Tibial artery (tissue), 4 donors: Measurements from ENCODE around the gene TSPAN15.

Source experiments
- DNase-seq, 2 donors: peaks; one replicate each; pipeline ENCODE4 v3.0.0-alpha.2; 2019
- H3K27ac ChIP-seq, 2 donors: fragments of 200-600 bp; sonication (generic) in 1 of 2; 1 replicate in 1 of 2; 2 replicates in 1 of 2; pipeline ENCODE4 v1.5.1; 2018 to 2019; ENCODE audit warnings: mild to moderate bottlenecking in 1 of 2
- H3K27me3 ChIP-seq, 2 donors: fragments of 200-600 bp; sonication (generic) in 1 of 2; one replicate each; pipeline versions ENCODE4 v1.5.1 to v1.6.0; 2016 to 2019
- H3K36me3 ChIP-seq, 3 donors: fragments of 200-600 bp; sonication (generic) in 2 of 3; one replicate each; pipeline ENCODE4 v1.5.1; 2016 to 2019; ENCODE audit warnings: mild to moderate bottlenecking in 2 of 3
- H3K4me1 ChIP-seq, 4 donors: fragments of 200-600 bp; sonication (generic) in 2 of 4; 1 replicate in 3 of 4; 2 replicates in 1 of 4; pipeline ENCODE4 v1.5.1; 2016 to 2019
- H3K4me3 ChIP-seq, 2 donors: fragments of 200-600 bp; sonication (generic) in 1 of 2; 1 replicate in 1 of 2; 2 replicates in 1 of 2; pipeline ENCODE4 v1.5.1; 2018 to 2019; ENCODE audit warnings: mild to moderate bottlenecking in 2 of 2
- H3K9me3 ChIP-seq, 3 donors: fragments of 200-600 bp; sonication (generic) in 1 of 3; one replicate each; pipeline ENCODE4 v1.5.1; 2016 to 2019
- intact Hi-C: fragments of 100-400 bp; cut with DNase I; formaldehyde crosslinking; loops from one replicate; pipeline ENCODE4 v1.15.0; 2023; ENCODE audit warnings: low total_unique reads
- TF ChIP-seq, protein P1 (sequence below), 2 experiments: fragments of 200-600 bp in 1 of 2; fragments of 450-650 bp in 1 of 2; IDR thresholded peaks; one replicate each; pipeline ENCODE4 v1.5.1; 2017 to 2019; ENCODE audit warnings: antibody characterized with exemption in 2 of 2, mild to moderate bottlenecking in 1 of 2, moderate library complexity in 1 of 2

The TSPAN15 gene

GRCh38 chr10:69451209-69451783, at the start of gene TSPAN15:
TSS of gene TSPAN15 (plus strand) at chr10:69451465. CDS start at chr10:69451595, 130 bp downstream.
- intact Hi-C loops: loop anchor here (5.0 kb wide), 1 partner anchor 46 kb away; no protein-coding TSS in a partner anchor
- DNase-seq: peak; percentile 81 to 94
- H3K27ac ChIP-seq: peak within 1 kb of the TSS; percentile 67 to 70
- no peaks in the 10 kb centered on the region for H3K9me3 ChIP-seq
- H3K36me3 ChIP-seq: no peaks in the 10 kb centered on the region
- H3K27me3 ChIP-seq: no peaks in the 10 kb centered on the region
- TF ChIP-seq, protein P1, sequence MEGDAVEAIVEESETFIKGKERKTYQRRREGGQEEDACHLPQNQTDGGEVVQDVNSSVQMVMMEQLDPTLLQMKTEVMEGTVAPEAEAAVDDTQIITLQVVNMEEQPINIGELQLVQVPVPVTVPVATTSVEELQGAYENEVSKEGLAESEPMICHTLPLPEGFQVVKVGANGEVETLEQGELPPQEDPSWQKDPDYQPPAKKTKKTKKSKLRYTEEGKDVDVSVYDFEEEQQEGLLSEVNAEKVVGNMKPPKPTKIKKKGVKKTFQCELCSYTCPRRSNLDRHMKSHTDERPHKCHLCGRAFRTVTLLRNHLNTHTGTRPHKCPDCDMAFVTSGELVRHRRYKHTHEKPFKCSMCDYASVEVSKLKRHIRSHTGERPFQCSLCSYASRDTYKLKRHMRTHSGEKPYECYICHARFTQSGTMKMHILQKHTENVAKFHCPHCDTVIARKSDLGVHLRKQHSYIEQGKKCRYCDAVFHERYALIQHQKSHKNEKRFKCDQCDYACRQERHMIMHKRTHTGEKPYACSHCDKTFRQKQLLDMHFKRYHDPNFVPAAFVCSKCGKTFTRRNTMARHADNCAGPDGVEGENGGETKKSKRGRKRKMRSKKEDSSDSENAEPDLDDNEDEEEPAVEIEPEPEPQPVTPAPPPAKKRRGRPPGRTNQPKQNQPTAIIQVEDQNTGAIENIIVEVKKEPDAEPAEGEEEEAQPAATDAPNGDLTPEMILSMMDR (IDR thresholded peaks at IDR 0.05): peak in 1 of 2 experiments; percentile 6
- peak within 1 kb of the TSS; percentile 71 to 88 for H3K4me3 ChIP-seq
- peaks cover 0 to 41% (median 18%) of the 10 kb centered on the region in 4 donors for H3K4me1 ChIP-seq

- TF ChIP-seq, protein P1 (IDR thresholded peaks at IDR 0.05): no peak
- Histone ChIP-seq H3K36me3 (peaks cover 35 to 73% (median 50%) of the 10 kb centered on the region in 3 donors), H3K9me3 (no peaks in the 10 kb centered on the region), H3K4me1 (peaks cover 0 to 27% (median 21%) of the 10 kb centered on the region in 4 donors), H3K27me3 (no peaks in the 10 kb centered on the region), H3K4me3 (no peak overlapping the region), H3K27ac (no peak overlapping the region)
- no peak for DNase-seq
- intact Hi-C loops: loop anchor here (5.0 kb wide), 1 partner anchor 220 kb away; the partner anchor contains the start of gene SUPV3L1
Measured at GRCh38 chr10:69402386-69402785, 48.9 kb upstream of the TSPAN15 start.

- Histone ChIP-seq H3K9me3 (no peaks in the 10 kb centered on the region), H3K4me3 (no peak overlapping the region), H3K4me1 (peaks cover 2 to 34% (median 28%) of the 10 kb centered on the region in 4 donors), H3K36me3 (peaks cover 33 to 67% (median 44%) of the 10 kb centered on the region in 3 donors), H3K27me3 (no peaks in the 10 kb centered on the region), H3K27ac (no peak overlapping the region)
- TF ChIP-seq, protein P1 (IDR thresholded peaks at IDR 0.05): no peak
- no peak for DNase-seq
- intact Hi-C loops: loop anchor here (5.0 kb wide), 1 partner anchor 221 kb away; the partner anchor contains the start of gene SUPV3L1
Measured at GRCh38 chr10:69403066-69403465, 48.2 kb upstream of the TSPAN15 start.

DNA sequence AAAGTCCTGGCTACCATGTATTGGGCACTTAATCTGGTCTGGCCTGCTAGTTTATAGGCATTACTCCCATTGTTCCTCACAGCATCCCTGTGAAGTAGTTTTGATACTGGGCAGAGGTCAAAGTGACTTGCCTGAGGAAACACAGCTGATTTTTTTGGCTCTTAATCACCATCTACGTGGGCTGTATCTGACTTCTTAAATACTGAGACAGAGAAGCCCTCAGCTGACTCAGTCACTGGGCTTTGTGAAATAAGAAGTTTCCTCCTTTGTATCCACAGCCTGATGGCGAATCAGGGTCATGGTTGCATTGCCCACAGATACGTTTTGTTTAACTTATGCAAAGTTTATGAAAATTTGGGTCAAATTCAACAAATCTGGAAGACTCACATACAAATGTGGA, 47.7 kb upstream of the TSPAN15 start:
- intact Hi-C loops: loop anchor here (5.0 kb wide), 1 partner anchor 221 kb away; the partner anchor contains the start of gene SUPV3L1
- peak overlapping the region in 1 of 2 donors; percentile 21 for H3K27ac ChIP-seq

GRCh38 chr10:69404786-69405185, 46.5 kb upstream of the TSPAN15 start:
- Histone ChIP-seq H3K27ac (peak overlapping the region; percentile 80 to 88), H3K36me3 (peaks cover 18 to 50% (median 27%) of the 10 kb centered on the region in 3 donors), H3K4me1 (peaks cover 8 to 43% (median 31%) of the 10 kb centered on the region in 4 donors), H3K4me3 (no peak overlapping the region), H3K27me3 (no peaks in the 10 kb centered on the region), H3K9me3 (no peaks in the 10 kb centered on the region)
- intact Hi-C loops: loop anchor here (5.0 kb wide), 1 partner anchor 222 kb away; the partner anchor contains the start of gene SUPV3L1
- no peak for DNase-seq
- TF ChIP-seq, protein P1 (IDR thresholded peaks at IDR 0.05): no peak

More for the DNA sequence above, 47.7 kb upstream of the TSPAN15 start:
- peaks cover 7 to 38% (median 31%) of the 10 kb centered on the region in 4 donors for H3K4me1 ChIP-seq
- no peaks in the 10 kb centered on the region for H3K9me3 ChIP-seq
- TF ChIP-seq, protein P1 (IDR thresholded peaks at IDR 0.05): no peak
- H3K4me3 ChIP-seq: no peak overlapping the region
- peaks cover 30 to 63% (median 40%) of the 10 kb centered on the region in 3 donors for H3K36me3 ChIP-seq
- no peaks in the 10 kb centered on the region for H3K27me3 ChIP-seq
- no peak for DNase-seq
